Thyroid gland (tissue), 4 donors: ENCODE results near the gene ABCC1.

Source experiments
- POLR2A ChIP-seq, 2 donors: fragments of 450-650 bp; IDR thresholded peaks; one replicate each; pipeline ENCODE4 v1.6.1; 2017; ENCODE audit warnings: antibody characterized with exemption in 2 of 2, mild to moderate bottlenecking in 2 of 2, moderate library complexity in 1 of 2
- TF ChIP-seq, protein P1 (sequence below), 6 experiments: fragments of 200-600 bp in 3 of 6; fragments of 450-650 bp in 3 of 6; sonication (generic) in 3 of 6; IDR thresholded peaks; one replicate each; pipeline ENCODE4 v1.5.1; 2016 to 2019; ENCODE audit warnings: antibody characterized with exemption in 6 of 6, mild to moderate bottlenecking in 2 of 6, inconsistent platforms in 1 of 6, moderate library complexity in 1 of 6

DNA sequence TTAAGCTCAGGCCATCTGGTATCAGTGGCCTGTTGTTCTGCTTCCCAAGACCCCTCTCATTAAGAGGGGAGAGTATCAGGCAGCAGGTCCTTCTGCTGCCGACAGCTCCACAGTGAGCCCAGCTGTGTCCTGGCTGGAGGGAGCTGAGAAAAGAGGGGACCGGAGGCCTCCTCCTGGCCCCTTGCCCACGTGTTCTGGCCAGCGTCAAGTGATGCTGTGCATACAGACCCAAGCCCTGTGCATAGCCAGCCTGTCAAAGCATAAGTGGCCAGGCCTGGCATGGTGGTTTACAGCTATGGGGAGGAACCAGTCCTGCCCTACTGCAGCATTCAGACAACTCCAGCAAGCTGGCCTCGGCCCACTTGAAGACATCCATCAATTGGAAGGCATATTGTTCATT is 225.9 kb downstream of the ABCC1 start:
- TF ChIP-seq, protein P1, sequence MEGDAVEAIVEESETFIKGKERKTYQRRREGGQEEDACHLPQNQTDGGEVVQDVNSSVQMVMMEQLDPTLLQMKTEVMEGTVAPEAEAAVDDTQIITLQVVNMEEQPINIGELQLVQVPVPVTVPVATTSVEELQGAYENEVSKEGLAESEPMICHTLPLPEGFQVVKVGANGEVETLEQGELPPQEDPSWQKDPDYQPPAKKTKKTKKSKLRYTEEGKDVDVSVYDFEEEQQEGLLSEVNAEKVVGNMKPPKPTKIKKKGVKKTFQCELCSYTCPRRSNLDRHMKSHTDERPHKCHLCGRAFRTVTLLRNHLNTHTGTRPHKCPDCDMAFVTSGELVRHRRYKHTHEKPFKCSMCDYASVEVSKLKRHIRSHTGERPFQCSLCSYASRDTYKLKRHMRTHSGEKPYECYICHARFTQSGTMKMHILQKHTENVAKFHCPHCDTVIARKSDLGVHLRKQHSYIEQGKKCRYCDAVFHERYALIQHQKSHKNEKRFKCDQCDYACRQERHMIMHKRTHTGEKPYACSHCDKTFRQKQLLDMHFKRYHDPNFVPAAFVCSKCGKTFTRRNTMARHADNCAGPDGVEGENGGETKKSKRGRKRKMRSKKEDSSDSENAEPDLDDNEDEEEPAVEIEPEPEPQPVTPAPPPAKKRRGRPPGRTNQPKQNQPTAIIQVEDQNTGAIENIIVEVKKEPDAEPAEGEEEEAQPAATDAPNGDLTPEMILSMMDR (IDR thresholded peaks at IDR 0.05): no peak
- no peak for TF ChIP-seq POLR2A (IDR thresholded peaks at IDR 0.05)
